Measurements from ENCODE around the gene STX1A.

DNA sequence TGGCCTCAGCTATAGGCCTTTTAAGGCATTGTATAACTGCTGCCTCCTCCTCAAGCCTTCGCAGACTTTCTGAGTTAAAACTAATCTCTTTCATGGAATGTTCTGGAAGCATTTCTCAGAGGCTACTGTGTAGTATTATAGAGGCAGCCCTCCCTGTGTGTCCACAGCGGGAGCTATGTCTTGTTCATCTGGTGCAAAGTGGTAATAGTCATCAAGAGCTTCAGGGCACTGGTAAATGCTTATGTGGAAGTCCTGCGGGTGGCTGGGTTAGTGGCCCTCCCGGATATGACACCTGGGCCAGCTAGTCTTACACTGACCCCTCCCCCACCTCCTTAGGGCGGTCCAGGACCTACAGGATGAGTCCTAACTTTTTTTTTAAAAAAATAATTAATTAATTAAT is 21.3 kb upstream of the STX1A start:
- TF ChIP-seq POLR2A (IDR thresholded peaks at IDR 0.05; ENCODE audit: low read depth, low read length) (no peak), POLR2AphosphoS5 (IDR thresholded peaks at IDR 0.05; ENCODE audit: low read depth, low read length) (no peak), SPI1 (IDR thresholded peaks at IDR 0.05; ENCODE audit: low read depth, low read length) (no peak), PAX5 (IDR thresholded peaks at IDR 0.05; ENCODE audit: insufficient read depth, low read length, severe bottlenecking) (no peak), TAF1 (IDR thresholded peaks at IDR 0.05; ENCODE audit: low read depth, low read length) (no peak), POU2F2 (IDR thresholded peaks at IDR 0.05; ENCODE audit: low read depth, low read length) (no peak)
